Measurements from ENCODE around the gene ADRA2B.
A peak's percentile ranks its signal among the peaks of the same experiment; 100 is the strongest.
"Not testable (repeated sequence)": the region's sequence is repeated elsewhere in the genome, so short reads cannot be mapped to it uniquely, and the experiment has no call there.

The ADRA2B gene

DNA sequence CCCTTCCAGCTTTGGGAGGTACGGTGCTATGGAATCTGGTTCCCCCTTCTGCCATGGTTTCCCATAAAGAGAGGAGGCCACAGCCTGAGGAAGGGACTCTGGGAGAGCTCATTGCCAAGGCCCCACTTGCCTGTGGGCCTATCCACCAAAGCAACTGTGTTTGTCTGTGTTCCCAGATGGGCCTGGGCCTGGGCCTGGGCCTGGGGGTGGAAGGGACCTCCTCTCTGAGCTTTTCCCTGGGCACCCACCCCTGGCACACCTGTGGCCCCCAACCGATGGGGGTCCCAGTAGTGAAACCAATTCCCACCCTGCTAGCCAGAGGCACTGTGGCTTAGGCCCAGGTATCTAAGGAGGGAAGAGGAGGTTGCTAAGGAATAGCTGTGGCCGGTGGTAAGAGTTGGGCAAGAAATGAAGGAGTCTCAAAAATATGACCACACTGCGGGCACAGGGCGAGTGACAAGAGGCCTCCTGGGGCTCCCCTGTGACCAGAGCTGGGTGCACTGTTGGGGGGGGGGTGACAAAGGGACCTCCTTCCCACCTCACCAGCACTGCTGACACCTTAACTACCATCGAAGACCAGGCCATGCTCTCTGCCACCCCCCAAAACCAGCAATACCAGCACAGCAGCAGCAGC lies 33.8 kb upstream of the ADRA2B start:
- DNase-seq (ENCODE audit: low read depth): no peak

DNA sequence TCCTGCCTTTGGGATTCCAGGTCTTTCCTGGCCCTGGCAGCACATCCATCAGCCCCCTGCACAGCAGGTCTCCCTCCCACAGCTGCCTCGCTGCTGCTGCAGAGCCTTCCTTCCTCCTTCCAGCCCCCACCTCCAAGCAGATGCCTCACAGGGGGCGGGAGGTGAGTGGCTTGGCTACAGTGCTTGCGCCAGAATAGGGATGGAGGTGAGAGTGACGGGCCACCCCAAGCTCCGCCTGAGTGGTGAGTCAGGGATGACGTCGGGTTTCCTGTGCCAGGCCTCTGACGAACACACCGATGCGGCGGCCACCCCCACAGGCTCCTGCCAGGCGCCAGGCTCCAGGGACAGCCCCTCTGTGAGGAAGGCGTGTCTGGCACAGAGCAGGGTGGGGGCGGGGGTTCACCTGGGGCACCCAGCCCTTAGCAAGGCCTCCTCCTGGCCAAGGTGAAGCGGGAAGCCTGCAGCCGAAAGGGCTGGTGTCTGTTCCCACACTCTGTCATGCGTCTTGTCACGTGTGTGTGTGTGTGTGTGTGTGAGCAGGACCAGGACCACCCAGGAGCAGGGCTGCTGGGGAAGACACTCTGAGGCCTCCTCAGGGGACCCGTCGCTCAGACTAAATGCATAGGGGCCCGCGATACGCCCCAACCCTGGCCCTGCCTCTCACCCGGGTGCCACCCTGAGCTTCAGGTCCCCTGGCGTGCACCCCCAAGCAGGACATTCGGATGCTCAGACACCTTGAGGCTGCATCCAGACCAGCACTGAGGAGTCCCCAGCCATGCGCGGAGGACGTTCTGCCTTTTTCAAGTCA lies 32.2 kb upstream of the ADRA2B start:
- peak; percentile 94 for DNase-seq (ENCODE audit: low read depth)

DNA sequence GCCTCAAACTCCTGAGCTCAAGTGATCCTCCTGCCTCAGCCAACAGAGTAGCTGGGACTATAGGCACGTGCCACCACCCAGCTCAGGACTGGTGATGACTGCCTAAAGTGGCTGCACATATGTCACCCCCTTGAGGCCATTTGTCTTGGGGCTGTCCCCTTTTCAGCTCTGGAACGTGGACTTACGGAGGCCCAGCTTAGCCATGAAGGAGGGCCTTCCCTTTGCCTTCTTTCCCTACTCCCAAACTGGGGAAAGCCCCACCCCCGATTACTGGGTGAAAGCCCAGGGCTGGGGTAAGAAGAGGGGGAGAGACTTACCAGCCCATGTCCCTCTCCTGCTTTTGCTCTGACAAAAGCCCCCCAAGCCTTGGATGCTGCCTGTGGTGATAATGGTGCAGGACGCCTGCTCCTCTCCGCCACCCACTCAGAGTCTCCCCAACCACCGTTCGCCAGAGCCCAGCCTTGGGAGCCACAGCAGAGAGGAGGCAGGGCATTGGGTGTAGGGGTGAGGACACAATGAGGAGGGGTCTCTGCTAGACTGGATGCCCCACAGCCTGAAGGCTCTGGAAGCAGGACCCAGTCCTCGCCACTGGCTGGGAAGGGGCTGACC lies 31.3 kb upstream of the ADRA2B start:
- DNase-seq (ENCODE audit: low read depth): no peak

DNA sequence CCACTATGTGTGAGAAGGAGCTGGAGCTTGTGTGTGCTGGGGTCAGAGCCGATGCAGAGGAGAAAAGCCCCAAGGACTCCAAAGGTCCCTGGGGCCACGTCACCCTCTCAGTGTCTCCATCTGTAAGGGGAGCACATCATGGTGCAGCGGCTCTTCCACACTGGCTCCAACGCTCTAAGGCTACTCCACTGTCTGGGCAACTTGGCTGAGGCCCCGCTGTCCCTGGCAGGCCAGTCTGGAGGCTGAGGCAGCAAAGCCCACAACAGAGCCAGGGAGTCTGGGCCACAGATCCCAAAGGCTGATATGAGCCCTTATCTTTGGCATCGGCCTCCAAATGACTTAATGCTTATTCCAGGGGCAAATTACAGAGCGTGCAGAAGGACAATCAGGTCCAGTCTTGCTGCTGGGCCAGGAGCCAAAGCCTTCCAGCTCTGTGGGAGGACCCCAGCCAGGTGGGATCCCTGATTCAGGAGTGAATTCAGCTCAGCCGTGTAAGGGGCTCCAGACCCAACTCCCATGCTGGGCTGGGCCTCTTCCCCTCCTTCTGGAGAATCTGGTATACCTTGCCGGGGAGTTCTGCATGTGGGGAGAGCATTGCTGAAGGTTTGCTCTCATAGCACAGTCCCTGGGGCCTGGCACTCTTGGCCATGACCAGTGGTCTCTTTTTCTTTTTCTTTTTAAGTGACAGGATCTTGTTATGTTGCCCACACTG lies 30.7 kb upstream of the ADRA2B start:
- no peak for DNase-seq (ENCODE audit: low read depth)

DNA sequence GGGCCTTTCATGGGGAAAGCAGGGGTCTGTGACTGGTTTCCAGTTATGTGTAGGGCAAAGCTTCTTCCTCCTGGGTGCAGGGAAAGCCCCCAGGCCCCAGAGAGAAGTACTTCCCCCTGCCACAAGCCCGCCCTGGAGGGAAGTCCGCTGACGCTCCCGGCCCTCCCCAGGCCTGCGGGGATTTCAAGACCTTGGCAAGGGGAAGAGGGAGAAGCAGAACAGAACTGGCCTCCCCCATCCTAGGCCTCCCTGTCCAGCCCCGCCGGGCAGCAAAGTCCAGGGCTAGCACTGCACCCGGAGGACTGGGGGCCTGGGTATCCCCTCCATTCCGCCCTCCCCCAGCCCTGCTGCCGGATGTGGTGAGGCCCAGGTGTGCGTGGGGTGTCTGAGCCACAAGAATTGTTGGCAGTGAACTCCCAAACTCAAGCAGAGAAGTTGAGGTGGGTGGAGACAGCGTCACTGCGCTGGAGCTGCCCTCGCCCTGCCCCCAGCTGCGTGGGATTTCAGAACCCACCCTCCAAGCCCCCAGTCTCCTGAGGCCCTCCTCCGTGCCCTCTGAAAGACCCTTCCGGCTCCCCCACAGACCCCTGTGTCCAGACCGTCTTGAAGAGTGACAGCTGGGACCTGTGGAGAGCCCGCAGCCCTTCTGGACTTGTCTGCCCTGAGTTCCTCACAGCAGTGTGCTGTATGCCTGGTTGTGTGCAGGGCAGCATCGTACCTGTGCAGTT lies 29.9 kb upstream of the ADRA2B start:
- peak; percentile 83 for DNase-seq (ENCODE audit: low read depth)

DNA sequence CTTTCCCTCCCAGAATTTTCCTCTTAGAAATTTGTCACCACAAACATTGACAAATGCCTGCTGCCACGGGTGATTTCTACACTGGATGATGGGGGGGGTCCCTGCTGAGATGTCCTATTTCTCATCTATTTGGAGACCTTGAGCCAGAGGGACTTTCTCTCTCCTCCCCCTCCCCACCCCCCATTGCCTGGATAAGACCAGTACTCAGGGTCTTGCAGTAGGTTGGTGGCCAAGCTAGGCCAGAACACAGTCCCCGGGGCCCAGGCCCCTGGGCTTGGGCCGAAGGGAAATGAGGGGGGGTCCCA lies 29.4 kb upstream of the ADRA2B start:
- DNase-seq (ENCODE audit: low read depth): no peak

DNA sequence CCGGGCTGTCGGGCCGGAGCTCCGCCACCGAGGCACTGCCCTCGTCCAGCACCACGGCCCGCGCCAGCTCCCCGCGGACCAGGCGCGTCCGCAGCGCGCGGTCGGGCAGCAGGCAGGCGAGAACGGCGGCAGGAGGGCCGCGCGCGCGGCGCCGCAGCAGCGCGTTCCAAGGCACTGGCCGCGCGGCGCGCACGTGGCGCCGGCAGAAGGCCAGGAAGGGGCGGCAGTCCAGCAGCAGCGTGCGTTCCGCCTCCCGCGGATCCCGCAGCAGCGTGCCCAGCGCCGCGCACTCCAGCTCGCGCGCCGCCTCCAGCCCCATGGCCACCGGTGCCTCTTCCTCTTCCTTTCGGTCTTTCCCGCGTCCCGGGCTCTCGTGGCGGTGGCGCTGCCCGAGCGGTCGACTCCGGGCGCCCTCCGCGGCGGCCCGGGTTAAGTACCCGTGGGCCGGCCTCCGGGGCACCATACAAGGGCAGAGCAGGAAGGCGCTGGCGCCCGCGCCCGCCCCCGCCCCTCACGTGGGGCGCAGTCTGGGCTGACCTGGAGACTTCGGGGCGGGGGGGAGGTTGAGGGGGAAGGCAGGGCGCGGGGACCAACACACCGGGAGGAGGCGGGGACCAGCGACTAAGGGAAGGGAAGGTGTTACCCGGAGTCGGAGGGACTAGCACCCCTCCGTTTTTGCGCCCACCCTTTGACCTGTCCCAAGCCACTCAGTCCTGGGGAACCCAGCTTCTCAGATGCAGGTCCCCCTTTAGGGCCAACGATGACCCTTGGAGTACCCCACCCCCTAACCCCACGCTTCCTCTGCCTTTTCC lies 28.9 kb upstream of the ADRA2B start, which contains the start of gene DUSP2:
TSS of gene DUSP2 (minus strand) at position 405 of the 812 bp plus-strand sequence. CDS start at position 319, 86 bp downstream.
- peak; percentile 85 for DNase-seq (ENCODE audit: low read depth)

DNA sequence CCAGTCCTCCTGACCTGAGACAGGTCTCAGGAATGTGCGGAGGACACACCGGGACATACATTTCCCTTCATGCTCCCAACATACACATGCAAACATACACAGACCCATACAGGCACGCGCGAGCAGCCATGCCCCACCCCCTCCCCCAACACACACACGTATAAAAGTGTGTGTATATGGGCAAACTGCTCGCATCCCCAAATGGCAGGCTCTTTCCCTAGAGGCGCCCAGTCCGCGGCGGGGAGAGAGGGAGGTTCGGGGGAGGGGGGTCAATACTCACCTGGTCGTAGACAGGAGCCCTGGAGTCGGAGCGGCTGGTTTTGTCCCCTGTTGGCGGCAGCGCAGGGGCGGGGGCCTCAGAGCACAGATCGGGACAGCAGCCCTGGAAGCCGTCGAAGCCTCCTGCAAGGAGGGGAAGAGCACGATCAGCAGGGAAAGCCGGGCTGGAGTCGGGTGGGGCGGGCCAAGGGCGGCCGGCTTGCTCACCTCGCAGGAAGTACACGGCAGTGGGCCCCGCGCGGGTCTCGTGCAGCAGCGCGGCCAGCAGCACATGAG lies 28.2 kb upstream of the ADRA2B start:
- no peak for DNase-seq (ENCODE audit: low read depth)

DNA sequence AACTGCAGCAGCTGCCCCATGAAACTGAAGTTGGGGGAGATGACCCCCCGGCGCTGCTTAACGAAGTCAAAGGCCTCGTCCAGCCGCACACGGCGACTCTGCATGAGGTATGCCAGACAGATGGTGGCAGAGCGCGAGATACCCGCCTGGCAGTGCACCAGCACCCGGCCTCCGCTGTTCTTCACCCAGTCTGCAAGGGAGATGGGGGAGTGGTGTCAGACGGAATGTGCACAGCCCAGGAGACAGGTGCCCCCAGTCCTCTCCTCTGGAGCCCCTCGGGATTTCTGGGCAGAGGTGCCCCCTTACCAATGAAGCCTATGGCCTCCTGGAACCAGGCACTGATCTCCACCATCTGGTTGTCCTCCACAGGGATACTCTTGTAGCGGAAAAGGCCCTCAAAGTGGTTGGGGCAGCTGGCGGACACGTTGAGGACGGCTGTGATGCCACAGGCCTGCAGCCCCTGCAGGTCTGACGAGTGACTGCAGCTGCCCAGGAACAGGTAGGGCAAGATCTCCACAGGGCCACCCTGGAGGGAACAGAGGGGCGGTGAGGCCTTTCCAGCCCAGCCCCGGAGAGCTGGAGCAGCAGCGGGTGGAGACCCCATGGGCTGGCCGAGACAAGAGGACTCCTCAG lies 27.6 kb upstream of the ADRA2B start:
- no peak for DNase-seq (ENCODE audit: low read depth)

DNA sequence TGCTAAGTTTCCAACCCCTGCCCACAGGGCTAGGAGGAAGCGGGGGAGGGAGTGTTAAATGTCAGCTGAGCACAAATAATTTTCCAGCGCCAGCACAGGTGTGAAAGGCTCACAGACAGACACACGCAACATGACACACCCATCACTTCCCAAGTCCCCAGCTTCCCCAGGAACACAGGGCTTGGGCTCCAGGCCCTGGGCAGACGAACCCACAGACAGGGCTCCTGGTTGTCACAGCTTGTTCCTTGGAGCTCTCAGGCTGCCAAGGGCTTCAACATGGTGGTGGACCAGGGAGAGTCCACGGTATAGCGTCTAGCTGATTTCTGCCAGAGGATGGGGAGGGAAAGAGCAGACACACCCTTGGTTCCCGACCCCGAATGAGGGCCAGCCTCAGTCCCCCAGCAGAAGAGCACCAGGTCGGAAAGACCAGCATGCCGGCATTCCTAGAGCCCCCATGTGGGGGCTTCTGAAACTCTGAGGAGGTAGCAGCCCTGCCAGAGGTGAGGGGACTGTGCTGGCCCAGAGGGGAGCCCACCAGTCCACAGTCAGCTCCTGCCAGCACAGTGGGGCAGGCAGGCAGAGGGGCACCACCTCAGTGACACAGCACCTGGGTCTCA lies 27.0 kb upstream of the ADRA2B start:
- no peak for DNase-seq (ENCODE audit: low read depth)

DNA sequence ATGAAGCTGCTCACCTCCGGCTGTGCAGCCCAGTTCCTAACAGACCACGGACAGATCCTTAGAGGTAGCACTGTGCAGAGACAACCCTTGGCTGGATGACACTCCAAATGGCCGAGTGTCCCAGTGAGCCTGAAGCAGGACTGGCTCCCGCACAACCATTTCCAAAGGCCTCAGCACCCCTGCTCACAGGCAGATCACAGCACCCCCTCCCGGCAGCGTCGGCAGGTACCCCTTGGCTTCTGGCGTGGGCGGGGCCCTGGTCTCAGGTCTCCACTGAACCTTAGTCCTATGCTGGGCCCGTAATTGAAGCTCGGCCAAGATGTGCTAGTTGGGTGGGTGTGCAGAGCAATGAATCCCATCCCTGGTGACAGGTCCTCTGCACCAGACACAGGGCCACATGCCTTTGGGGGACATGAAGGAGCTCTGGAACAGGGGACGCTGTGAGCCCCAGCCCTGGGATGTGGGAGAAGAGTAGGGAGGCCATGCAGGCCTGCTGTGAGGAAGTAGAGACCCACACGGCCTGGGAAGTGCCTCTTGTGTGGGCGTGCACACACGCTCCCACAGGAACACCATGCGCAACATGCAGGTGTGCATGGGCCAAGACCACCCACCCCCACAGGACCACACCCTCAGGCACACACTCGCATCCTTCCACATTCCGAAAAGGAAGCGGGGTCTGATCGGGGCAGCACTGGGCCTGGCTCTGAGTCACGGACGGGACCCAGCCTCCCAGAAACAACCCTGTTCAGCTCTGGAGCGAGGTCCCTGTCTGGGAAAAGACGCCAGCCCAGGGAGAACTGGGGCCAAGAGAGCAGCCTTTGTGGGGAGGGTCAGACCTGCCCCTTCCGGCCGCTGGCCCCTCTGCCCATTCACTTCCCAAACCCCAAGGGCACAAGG lies 26.1 kb upstream of the ADRA2B start:
- peak; percentile 59 for DNase-seq (ENCODE audit: low read depth)

DNA sequence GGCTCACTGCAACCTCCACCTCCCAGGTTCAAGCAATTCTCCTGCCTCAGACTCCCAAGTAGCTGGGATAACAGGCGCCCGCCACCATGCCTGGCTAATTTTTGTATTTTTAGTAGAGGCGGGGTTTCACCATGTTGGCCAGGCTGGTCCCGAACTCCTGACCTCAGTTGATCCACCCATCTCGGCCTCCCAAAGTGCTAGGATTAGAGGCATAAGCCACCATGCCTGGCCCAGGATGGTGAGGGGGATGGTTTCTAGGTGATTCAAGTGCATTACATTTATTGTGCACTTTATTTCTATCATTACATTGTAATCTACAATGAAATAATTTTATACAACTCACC lies 25.2 kb upstream of the ADRA2B start:
- not testable (repeated sequence) for DNase-seq (ENCODE audit: low read depth)

DNA sequence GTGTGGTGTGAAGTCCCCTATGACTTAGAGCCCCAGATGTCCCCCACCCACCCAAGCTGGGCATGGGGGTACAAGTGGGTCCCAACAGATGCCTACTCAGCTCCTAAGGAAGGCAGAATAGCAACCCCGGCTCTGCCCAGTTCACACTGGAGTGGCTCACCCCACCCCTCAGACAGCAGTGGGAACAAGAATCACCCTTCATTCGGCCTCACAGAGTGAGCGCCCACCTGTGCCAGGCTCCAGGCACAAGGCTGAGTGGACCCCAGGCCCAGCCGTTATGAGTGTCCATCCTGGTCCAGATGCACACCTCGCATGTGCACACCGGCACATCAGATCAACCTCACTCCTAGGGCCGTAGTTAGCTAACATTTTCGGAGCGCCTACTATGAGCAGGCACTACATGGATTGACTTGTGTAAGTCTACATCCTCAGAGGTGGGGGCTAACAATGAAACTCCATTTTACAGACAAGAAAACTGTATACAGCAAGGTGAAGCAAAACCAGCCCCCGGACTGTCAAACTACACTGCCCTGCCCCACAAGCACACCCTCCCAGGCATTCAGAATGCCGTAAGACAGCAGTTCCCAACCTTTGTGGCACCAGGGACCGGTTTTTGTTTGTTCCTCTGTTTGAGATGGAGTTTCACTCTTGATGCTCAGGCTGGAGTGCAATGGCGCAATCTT lies 24.7 kb upstream of the ADRA2B start:
- no peak for DNase-seq (ENCODE audit: low read depth)

DNA sequence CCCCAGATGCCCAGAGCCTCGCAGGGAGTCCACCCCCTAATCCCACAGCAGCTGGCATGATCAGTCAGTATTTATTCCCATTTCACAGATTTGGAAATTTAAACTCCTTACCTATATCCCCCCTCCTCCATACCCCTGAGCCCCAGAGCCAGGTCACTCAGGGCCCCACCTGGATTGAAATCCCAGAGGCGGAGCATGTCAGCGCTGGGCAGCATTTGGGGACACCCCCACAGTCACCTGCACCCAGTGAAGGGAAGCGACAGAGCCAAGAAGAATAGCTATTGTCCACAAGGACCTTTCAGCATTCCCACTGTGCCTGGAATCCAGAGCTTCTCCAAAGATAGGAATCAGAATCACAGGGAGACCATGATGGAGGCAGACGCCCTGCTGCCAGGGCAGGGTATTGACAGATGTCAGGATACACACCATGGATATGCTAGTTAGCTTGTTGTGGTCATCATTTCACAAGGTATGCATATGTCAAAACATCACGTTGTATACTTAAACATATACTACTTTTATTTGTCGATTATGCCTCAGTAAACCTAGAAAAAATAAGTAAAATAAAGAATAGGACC lies 22.9 kb upstream of the ADRA2B start:
- no peak for DNase-seq (ENCODE audit: low read depth)

DNA sequence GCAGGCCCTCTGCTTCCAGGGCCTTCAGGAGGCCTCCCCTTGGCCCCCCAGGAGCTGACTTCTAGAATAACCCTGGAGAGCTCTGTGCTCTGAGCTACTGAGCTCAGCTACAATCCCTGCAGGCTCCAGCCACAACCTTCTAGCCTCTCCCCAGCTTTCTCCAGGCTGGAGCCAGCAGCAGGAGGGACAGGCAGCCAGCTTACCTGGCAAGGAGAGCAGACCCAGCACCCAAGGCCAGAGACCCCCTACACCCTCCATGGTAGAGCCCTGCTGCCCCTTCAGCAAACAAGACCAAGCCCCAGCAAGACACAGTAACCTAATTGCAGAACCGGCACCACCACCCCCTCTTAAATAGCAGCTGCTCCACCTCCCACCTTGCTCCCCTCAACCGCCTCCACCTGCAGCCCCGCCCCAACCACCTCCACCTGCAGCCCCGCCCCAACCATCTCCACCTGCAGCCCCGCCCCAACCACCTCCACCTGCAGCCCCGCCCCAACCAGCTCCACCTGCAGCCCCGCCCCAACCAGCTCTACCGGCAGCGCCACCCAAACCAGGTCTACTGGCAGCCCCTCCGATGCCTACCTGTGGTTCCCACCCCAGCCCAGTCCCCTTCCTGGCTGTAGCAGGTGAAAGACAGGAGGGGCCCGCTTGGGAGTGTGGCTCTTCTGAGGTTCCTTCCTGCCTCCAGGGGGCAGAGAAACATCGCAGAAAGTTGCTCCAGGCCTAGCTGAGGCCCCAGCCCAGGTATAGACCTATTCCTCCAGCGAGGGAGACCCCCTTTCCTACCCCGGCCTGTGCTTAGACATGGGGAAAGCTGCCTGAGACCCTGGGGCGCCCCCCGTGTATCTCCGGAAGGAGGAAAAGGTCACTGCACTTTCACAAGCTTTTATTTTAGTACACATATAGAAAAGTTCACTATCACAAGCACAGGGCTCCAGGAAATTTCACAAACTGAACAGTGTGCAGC lies 22.1 kb upstream of the ADRA2B start, which contains the start of gene ASTL:
TSS of gene ASTL (minus strand) at position 324 of the 967 bp plus-strand sequence. CDS start at position 258, 66 bp downstream.
- peak; percentile 44 for DNase-seq (ENCODE audit: low read depth)

DNA sequence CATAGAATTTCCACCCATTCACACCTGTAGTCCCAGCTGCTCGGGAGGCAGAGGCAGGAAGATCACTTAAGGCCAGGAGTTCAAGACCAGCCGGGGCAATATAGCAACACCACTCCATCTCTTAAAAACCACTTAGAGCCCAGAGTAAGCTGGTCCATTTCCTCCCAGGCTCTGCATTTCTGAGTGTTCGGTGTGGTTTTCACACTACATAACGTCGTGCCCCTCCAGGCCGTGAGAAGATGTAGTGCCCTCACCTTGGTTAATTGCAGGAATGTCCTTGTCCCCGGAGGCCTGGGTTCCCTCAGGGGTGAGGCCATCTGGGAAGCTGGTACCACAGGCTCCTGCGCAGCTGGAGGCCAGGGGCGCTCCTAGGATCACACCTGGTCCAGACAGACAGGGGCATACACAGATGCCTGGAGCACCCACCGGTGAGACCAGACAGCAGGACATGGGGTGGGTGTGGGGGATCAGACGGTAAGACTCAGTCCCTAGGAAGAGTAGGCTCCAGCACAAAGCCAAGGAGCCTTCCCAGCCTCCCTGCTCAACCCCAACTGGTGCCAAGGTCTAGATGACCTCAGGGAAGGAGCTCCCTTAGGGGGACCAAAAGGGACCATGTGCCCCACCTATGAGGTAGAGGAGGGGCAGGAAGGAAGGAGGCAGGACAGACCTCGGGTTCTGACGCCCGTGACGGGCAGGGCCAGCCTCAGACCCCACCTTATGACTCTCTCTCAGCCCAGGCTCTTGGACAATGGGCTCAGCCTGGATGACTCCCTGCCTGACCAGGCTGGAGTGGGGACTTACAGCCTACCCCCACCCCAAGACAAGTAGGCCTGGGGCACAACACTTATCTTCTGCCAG lies 21.2 kb upstream of the ADRA2B start:
- no peak for DNase-seq (ENCODE audit: low read depth)
